CD4-positive, alpha-beta T cell treated with Interleukin-12 subunit alpha and Interleukin-12 subunit beta, for 1 hour (primary cell): ENCODE measurements around the gene NOP58.
"Not testable (repeated sequence)": the region's sequence is repeated elsewhere in the genome, so short reads cannot be mapped to it uniquely, and the experiment has no call there.

Experiments used
- DNase-seq: peaks from one replicate; pipeline ENCODE4 v3.0.0-alpha.2; 2020

NOP58 gene, protein sequence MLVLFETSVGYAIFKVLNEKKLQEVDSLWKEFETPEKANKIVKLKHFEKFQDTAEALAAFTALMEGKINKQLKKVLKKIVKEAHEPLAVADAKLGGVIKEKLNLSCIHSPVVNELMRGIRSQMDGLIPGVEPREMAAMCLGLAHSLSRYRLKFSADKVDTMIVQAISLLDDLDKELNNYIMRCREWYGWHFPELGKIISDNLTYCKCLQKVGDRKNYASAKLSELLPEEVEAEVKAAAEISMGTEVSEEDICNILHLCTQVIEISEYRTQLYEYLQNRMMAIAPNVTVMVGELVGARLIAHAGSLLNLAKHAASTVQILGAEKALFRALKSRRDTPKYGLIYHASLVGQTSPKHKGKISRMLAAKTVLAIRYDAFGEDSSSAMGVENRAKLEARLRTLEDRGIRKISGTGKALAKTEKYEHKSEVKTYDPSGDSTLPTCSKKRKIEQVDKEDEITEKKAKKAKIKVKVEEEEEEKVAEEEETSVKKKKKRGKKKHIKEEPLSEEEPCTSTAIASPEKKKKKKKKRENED

DNA sequence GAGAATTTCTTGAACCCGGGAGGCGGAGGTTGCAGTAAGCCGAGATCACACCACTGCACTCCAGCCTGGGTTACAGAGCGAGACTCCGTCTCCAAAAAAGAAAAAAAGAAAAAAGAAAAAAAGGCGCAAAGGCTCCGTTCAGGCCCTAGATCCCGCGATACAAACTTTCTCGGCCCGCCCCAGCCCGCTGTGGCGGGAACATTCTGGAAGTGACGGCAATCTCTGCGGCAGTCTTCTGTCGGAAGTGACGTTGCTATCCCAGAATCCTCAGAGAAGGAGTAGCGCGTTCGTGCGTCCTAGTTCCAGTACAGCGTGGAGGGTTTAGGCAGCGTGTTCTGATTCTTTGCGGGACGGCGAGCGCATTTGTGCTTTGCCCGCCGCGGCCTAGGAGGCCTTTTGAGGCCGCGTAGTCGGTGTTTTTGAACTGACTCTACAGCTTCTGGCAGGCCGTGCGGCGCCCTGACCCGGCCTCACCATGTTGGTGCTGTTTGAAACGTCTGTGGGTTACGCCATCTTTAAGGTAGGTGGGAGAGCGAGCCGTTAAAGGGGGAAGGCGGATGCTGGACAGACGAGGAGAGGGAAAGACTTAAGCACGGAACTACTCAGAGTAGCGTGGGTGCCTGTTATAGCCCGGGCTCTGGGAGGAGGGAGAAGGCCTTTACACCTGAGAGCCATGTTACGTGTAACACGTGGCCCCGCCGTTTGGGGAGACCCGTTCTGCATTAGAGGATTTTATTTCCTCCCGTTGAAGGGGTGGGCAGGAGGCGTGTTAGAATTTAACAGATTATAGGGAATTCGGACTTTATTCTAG, at the start of gene NOP58:
TSS of gene NOP58 (plus strand) at position 297 of the 811 bp plus-strand sequence. CDS start at position 476, 179 bp downstream.
- peak; percentile 93 for DNase-seq

DNA sequence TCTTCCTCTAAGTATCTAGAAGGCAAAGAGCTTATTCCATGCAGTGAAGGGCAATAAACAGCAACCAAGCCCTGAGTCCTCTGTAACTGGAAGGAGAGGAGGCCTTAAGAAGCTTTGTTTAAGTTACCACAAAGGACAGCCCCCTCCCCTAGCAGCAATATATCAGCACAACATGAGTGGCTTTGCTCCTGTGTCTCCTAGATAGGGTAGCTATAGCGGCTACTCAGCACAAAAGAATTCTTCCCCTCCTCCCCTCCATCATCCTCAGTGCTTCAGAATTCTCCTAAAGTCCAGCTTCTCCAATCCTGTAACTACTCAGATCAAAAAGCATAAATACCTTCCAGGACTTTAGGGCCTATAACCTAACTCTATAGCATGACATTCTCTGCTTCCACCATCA, 43.7 kb upstream of the NOP58 start:
- DNase-seq = no peak

DNA sequence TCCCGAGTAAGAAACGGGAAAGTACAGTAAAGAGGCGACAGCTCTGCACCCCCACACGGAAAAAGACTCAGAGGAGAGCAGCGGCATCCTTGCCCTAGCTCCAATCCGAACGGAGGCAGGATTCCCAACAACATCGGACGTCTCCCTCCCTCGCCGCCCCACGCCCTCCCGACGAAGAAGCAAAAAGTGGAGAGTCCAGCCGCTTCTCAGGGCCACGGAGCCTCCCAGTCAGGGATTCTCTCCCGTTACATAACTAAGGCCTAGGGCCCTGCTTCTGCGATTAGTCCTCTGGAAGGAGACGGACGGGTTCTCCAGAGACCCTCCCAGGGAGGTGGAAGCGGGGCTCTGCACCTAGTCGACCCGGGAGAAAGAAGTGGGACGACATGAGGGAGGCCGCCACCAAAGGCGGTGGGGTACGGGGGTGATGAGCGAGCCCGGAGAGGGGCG, 27.8 kb upstream of the NOP58 start:
- no peak for DNase-seq

- DNase-seq = peak; percentile 91
These were observed 27.0 kb upstream of the NOP58 start, which contains the start of gene SUMO1 for GRCh38 chr2:202238234-202239197. SUMO1 (minus strand) TSS chr2:202238597; CDS start chr2:202238451, 146 bp downstream.

DNA sequence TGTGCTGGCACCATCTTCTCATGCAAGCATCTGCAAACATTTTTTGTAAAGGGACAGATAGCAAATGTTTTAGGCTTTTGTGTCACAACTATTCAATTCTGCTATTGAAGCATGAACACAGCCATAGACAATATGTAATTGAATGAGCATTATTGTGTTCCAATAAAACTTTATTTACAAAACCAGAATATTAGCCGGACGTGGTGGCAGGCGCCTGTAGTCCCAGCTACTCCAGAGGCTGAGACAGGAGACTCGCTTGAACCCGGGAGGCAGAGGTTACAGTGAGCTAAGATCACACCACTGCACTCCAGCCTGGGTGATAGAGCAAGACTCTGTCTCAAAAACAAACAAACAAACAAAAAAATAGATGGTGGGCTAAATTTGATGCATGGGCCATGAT, 17.9 kb upstream of the NOP58 start:
- not testable (repeated sequence) for DNase-seq

- no peak for DNase-seq
These were observed 15.9 kb upstream of the NOP58 start for GRCh38 chr2:202249521-202250253.

DNA sequence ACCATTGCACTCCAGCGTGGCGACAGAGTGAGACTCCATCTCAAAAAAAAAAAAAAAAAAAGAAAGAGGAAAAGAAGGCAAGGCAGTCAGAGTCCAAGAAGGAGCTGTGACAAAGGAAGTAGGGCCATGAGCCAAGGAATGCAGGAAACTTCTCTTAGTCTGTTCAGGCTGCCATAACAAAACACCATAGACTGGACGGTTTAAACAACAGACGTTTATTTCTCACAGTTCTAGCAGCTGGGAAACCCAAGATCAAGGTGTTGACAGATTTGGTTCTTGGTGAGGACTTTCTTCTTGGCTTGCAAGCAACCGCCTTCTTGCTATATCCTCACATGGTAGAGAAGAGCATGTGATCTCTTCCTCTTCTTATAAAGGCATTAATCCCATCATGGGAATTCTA, 14.1 kb upstream of the NOP58 start:
- no peak for DNase-seq

DNA sequence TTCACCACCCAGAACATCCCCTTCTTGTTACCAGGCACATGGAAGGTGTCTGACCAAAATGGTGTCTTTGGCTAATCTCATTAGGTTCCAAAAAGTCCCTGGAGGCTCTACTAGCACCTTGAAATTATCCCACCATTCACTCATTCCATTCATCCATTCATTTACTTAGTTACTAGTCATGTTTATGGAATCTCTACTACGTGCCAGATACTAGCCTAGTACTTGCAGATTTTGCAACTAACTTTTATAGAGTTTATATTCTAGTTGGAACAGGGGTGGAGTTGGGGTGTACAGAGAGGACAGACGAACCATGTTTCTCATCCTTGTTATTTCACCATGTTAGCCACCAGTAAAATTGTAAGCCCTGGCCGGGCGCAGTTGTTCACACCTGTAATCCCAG, 4.0 kb upstream of the NOP58 start:
- DNase-seq = no peak

DNA sequence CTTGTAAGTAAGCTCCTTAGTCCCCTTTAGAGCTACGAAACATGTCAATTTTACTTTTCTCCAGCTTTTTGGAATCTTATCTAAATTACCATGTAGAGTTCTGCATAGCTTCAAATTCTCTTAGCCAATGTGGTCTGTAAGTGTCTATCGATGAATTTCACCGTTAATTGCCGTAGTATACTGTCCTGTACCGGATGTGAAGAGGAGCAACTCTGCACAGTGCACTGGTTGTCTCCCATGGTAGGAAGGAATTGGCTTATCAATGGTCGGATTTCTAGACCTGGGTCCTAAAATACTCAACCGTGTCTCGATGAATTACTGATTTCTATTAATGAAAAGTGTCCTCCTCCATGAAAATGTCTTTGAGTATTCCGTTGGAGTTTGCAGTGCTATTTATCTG, 1.9 kb downstream of the NOP58 start:
- DNase-seq = peak; percentile 34

GRCh38 chr2:202269585-202269984, 4.0 kb downstream of the NOP58 start:
- peak; percentile 43 for DNase-seq

GRCh38 chr2:202270487-202270886, 4.9 kb downstream of the NOP58 start:
- DNase-seq = no peak

DNA sequence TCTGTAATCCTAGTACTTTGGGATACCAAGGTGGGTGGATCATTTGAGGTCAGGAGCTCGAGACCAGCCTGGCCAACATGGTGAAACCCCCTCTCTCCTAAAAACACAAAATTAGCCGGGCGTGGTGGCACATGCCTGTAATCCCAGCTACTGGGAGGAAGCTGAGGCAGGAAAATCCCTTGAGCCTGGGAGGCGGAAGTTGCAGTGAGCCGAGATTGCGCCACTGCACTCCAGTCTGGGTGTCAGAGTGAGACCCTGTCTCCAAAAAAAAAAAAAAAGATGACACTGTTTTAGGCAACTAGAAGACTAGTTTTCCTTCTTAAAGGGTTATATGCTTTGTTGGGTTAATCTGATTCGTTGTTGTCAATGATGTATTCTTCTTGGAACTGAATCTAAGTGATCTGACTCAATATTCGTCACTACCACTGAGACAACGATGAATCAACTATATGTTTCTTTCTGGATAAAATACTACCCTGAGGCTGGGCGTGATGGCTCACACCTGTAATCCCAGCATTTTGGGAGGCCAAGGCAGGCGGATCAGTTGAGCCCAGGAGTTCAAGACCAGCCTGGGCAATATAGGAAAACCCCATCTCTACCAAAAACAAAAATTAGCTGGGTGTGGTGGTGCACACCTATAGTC, 10.6 kb downstream of the NOP58 start:
- not testable (repeated sequence) for DNase-seq

- DNase-seq = peak; percentile 15
These were observed 12.6 kb downstream of the NOP58 start for GRCh38 chr2:202278036-202278760.

GRCh38 chr2:202278944-202279343, 13.4 kb downstream of the NOP58 start:
- DNase-seq = peak; percentile 16

DNA sequence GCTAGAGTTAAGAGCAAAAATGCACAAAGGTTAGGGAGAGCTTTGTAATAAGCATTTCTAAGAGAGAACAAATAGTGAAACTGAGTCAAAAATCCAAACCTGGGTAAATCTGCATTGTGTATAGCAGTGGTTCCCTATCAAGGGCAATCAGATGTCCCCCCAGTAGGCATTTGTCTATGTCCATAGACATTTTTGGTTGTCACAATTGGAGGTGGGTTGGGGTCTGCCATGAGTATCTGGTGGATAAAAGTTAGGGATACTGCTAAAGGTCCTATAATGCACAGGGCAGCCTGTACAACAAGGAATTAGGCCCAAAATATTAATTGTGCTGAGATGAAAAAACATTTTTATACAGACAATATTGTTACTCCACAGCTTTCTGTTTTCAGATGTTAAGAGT, 21.0 kb downstream of the NOP58 start:
- no peak for DNase-seq

- no peak for DNase-seq
These were observed 24.0 kb downstream of the NOP58 start for GRCh38 chr2:202289394-202290204.

DNA sequence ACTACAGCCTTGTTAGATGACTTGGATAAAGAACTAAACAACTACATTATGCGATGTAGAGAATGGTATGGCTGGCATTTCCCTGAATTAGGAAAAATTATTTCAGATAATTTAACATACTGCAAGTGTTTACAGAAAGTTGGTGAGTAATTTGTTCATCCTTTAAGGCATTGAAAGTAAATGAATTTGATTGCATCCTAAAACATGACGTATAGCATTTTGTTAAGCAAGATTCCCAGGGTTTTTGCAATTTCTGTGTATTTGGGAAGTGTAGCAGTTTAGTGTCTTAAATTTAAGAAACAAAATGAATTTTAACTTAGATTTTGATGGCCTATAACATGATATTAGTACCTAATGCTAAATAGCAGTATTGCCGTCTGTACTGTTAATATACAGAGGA, 24.8 kb downstream of the NOP58 start:
- no peak for DNase-seq

- no peak for DNase-seq
These were observed 25.4 kb downstream of the NOP58 start for GRCh38 chr2:202290970-202291369.

DNA sequence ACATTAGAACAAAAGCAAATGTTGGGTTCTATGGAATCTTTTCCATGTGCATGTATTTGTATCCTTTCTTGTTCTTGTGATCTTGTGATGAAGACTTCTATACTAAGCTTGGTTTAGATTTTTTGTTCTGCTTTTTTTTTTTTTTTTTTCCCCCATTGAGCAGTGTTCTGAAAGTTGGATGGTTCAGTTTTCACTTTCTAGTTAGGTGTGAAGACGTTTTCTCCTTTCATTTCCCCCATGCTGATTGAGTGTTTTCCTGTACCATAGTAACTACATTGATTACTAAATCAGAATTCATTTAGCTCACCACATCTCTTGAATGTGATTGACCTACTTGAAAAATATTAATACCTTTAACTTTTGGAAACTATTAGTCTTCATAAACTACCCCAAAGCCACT, 34.1 kb downstream of the NOP58 start:
- DNase-seq = no peak

- DNase-seq = no peak
These were observed 40.5 kb downstream of the NOP58 start for GRCh38 chr2:202306034-202306433.
